HG03439 (cell line): Measurements from ENCODE around the gene TAS1R3.
A peak's percentile ranks its signal among the peaks of the same experiment; 100 is the strongest.
"Not testable (repeated sequence)": the region's sequence is repeated elsewhere in the genome, so short reads cannot be mapped to it uniquely, and the experiment has no call there.

Experiments used
- ATAC-seq: cut with Tn5 transposase; IDR thresholded peaks from one replicate; pipeline ENCODE4 v1.9.1; 2021; ENCODE audit warnings: mild to moderate bottlenecking, moderate library complexity; ENCODE audit not compliant: unreplicated experiment

TAS1R3 gene

GRCh38 chr1:1364266-1364665 lies 33.2 kb downstream of the TAS1R3 start:
- no peak for ATAC-seq

- no peak for ATAC-seq
These were observed 35.0 kb downstream of the TAS1R3 start for GRCh38 chr1:1365875-1366698.

GRCh38 chr1:1366699-1367066 lies 35.6 kb downstream of the TAS1R3 start:
- no peak for ATAC-seq

- no peak for ATAC-seq
These were observed 36.2 kb downstream of the TAS1R3 start for GRCh38 chr1:1367315-1367714.

- not testable (repeated sequence) for ATAC-seq
These were observed 39.0 kb downstream of the TAS1R3 start for GRCh38 chr1:1370094-1370493.

- ATAC-seq, result no peak
These were observed 39.8 kb downstream of the TAS1R3 start for GRCh38 chr1:1370771-1371300.

- no peak for ATAC-seq
These were observed 40.3 kb downstream of the TAS1R3 start for GRCh38 chr1:1371364-1371745.

GRCh38 chr1:1371746-1372711 lies 40.9 kb downstream of the TAS1R3 start:
- ATAC-seq, result no peak

- no peak for ATAC-seq
These were observed 42.2 kb downstream of the TAS1R3 start for GRCh38 chr1:1373051-1373814.

- no peak for ATAC-seq
These were observed 42.9 kb downstream of the TAS1R3 start for GRCh38 chr1:1373815-1374588.

- peak; percentile 3 for ATAC-seq
These were observed 43.5 kb downstream of the TAS1R3 start for GRCh38 chr1:1374589-1374928.

- peak; percentile 89 for ATAC-seq
These were observed 44.0 kb downstream of the TAS1R3 start, which contains the start of gene AURKAIP1 for GRCh38 chr1:1374929-1375662. AURKAIP1 (minus strand) TSS chr1:1375207; CDS start chr1:1374756, 451 bp downstream.

GRCh38 chr1:1376551-1377226 lies 45.6 kb downstream of the TAS1R3 start:
- ATAC-seq, result no peak

- no peak for ATAC-seq
These were observed 46.6 kb downstream of the TAS1R3 start for GRCh38 chr1:1377540-1378205.

- no peak for ATAC-seq
These were observed 49.8 kb downstream of the TAS1R3 start for GRCh38 chr1:1380860-1381259.

- ATAC-seq, result no peak
These were observed 50.2 kb downstream of the TAS1R3 start for GRCh38 chr1:1381294-1381693.
